NCI-H146 treated with DMSO at 0.1 percent for 48 hours (cell line): ENCODE results near the gene XPR1.

Source experiments
- DNase-seq: peaks from one replicate; lab custom pipeline; 2025; ENCODE audit not compliant: unreplicated experiment; lab: John Stamatoyannopoulos, UW

The XPR1 gene

GRCh38 chr1:180884588-180885300, 252.9 kb downstream of the XPR1 start:
- DNase-seq = no peak

- DNase-seq = no peak
Observed at GRCh38 chr1:180886338-180886737, 254.5 kb downstream of the XPR1 start.

GRCh38 chr1:180887841-180888240, 256.0 kb downstream of the XPR1 start:
- DNase-seq = no peak

- DNase-seq = no peak
Observed at GRCh38 chr1:180888870-180889269, 257.0 kb downstream of the XPR1 start.

- no peak for DNase-seq
Observed at GRCh38 chr1:180889325-180889724, 257.5 kb downstream of the XPR1 start.

GRCh38 chr1:180892272-180892671, 260.4 kb downstream of the XPR1 start:
- DNase-seq = no peak

GRCh38 chr1:180892675-180893074, 260.9 kb downstream of the XPR1 start:
- no peak for DNase-seq

- no peak for DNase-seq
Observed at GRCh38 chr1:180893614-180894013, 261.8 kb downstream of the XPR1 start.

GRCh38 chr1:180896161-180896560, 264.3 kb downstream of the XPR1 start:
- DNase-seq = no peak

GRCh38 chr1:180898441-180899219, 266.8 kb downstream of the XPR1 start:
- no peak for DNase-seq

GRCh38 chr1:180899262-180899661, 267.4 kb downstream of the XPR1 start:
- no peak for DNase-seq

GRCh38 chr1:180901076-180901990, 269.5 kb downstream of the XPR1 start:
- DNase-seq = no peak

GRCh38 chr1:180902541-180902940, 270.7 kb downstream of the XPR1 start:
- no peak for DNase-seq

GRCh38 chr1:180905927-180906326, 274.1 kb downstream of the XPR1 start:
- no peak for DNase-seq

- no peak for DNase-seq
Observed at GRCh38 chr1:180906511-180906910, 274.7 kb downstream of the XPR1 start.

GRCh38 chr1:180907313-180908055, 275.7 kb downstream of the XPR1 start:
- DNase-seq = no peak

GRCh38 chr1:180908074-180908765, 276.4 kb downstream of the XPR1 start:
- DNase-seq = no peak

- no peak for DNase-seq
Observed at GRCh38 chr1:180909005-180909414, 277.2 kb downstream of the XPR1 start.

- no peak for DNase-seq
Observed at GRCh38 chr1:180909462-180909976, 277.7 kb downstream of the XPR1 start.

- no peak for DNase-seq
Observed at GRCh38 chr1:180911640-180912191, 279.9 kb downstream of the XPR1 start.
